ENCODE measurements around the gene NAT9. TPM values are rescaled to one million over a fixed set of nuclear protein-coding genes. Genes with fewer than 3 reads are reported as not detected.
A peak's percentile ranks its signal among the peaks of the same experiment; 100 is the strongest.

Gene NAT9
- total RNA-seq, 1 experiment from 2014 or later, result 63.5 TPM

- H3T11ph ChIP-seq (ENCODE audit: low read length), result no peak overlapping the region
- no peak overlapping the region for H3K4me2 ChIP-seq (ENCODE audit: insufficient read depth, insufficient read length, low read length)
- H3K79me2 ChIP-seq (ENCODE audit: insufficient read depth, low read length), result no peaks in the 10 kb centered on the region
- no peak overlapping the region for H3K4ac ChIP-seq (ENCODE audit: low read depth, low read length)
- H2BK120ac ChIP-seq (ENCODE audit: low read depth, low read length, poor library complexity, severe bottlenecking), result no peak overlapping the region
- no peak for TF ChIP-seq CTCF (conservative IDR thresholded peaks at IDR 0.05)
- H3K4me1 ChIP-seq (ENCODE audit: insufficient read depth, low read length), result no peaks in the 10 kb centered on the region
- no peaks in the 10 kb centered on the region for H3K79me1 ChIP-seq (ENCODE audit: insufficient read depth, low read depth, low read length, poor library complexity, severe bottlenecking)
- H3K56ac ChIP-seq (ENCODE audit: insufficient read length, low read depth, low read length), result no peak overlapping the region
- H2AFZ ChIP-seq (ENCODE audit: low read length), result no peak overlapping the region
- peaks cover 33 to 66% (median 60%) of the 10 kb centered on the region in 3 experiments; a peak in 6 of 7 replicates for H3K36me3 Mint-ChIP-seq (ENCODE audit: insufficient read depth in 1 of 3, low read depth in 3 of 3)
- H3K4me1 Mint-ChIP-seq, result peaks cover 9 to 18% of the 10 kb centered on the region in 2 experiments
- H2BK20ac ChIP-seq (ENCODE audit: low read depth, low read length, poor library complexity, severe bottlenecking), result no peak overlapping the region
- no peak overlapping the region for H2BK12ac ChIP-seq (ENCODE audit: insufficient read length, low read depth, low read length)
- no peak for DNase-seq
- H4K20me1 ChIP-seq (ENCODE audit: control insufficient read depth, insufficient read depth, insufficient read length), result no peaks in the 10 kb centered on the region
- 0 out of 7 replicates have a peak overlapping the region, but pooled peaks of 2 of the 3 experiments have one; percentile 18 to 24 for H3K27ac Mint-ChIP-seq
- no peak overlapping the region for H2AK5ac ChIP-seq (ENCODE audit: insufficient read length, low read length)
- H3K27me3 Mint-ChIP-seq (ENCODE audit: low read depth), result no peaks in the 10 kb centered on the region
- no peak overlapping the region for H3K23ac ChIP-seq (ENCODE audit: insufficient read length, low read depth, low read length)
- H3K14ac ChIP-seq (ENCODE audit: insufficient read depth, low read length), result no peak overlapping the region
- no peak overlapping the region for H3K27ac ChIP-seq (ENCODE audit: insufficient read length, low read depth, low read length)
- no peak overlapping the region for H3K4me3 Mint-ChIP-seq
- no peaks in the 10 kb centered on the region for H3K9me3 Mint-ChIP-seq
- H2BK5ac ChIP-seq (ENCODE audit: insufficient read length, low read length), result no peak overlapping the region
- H3K18ac ChIP-seq (ENCODE audit: insufficient read length, low read depth, low read length), result no peak overlapping the region
- WGBS (ENCODE audit: extremely low coverage, insufficient read length, low lambda C conversion rate), result no CpG with 5 or more reads among the region's 5 CpGs
- no peak overlapping the region for H4K5ac ChIP-seq (ENCODE audit: insufficient read length, low read depth, low read length)
- no peak overlapping the region for H3K9ac ChIP-seq (ENCODE audit: extremely low read depth, insufficient read length, low read length)
- H4K8ac ChIP-seq (replicated peaks; ENCODE audit: insufficient read length, low read depth, low read length), result no peak overlapping the region
- no peaks in the 10 kb centered on the region for H3K23me2 ChIP-seq (ENCODE audit: insufficient read length, low read depth, low read length, poor library complexity, severe bottlenecking)
- H2BK15ac ChIP-seq (ENCODE audit: low read depth, low read length), result no peak overlapping the region
- H4K91ac ChIP-seq (ENCODE audit: insufficient read length, low read depth, low read length), result no peak overlapping the region
- H3K9me3 ChIP-seq (ENCODE audit: control insufficient read depth, low read depth, low read length), result no peaks in the 10 kb centered on the region
- H3K27me3 ChIP-seq (ENCODE audit: insufficient read depth, low read length), result no peaks in the 10 kb centered on the region
These were observed 6.2 kb downstream of the NAT9 start for GRCh38 chr17:74769856-74770497.
